Cortex of kidney (tissue), 1 donor: ENCODE results near the gene FAM20A.
"Not testable (repeated sequence)": the region's sequence is repeated elsewhere in the genome, so short reads cannot be mapped to it uniquely, and the experiment has no call there.

Experiments
- DNase-seq: peaks from one replicate; lab custom pipeline; 2025; lab: John Stamatoyannopoulos, UW

The FAM20A gene

GRCh38 chr17:68587847-68588246, 13.3 kb downstream of the FAM20A start:
- DNase-seq: no peak

- no peak for DNase-seq
These were observed 14.1 kb downstream of the FAM20A start for GRCh38 chr17:68587026-68587425.

GRCh38 chr17:68585643-68586042, 15.5 kb downstream of the FAM20A start:
- DNase-seq: no peak

GRCh38 chr17:68584581-68585303, 16.4 kb downstream of the FAM20A start:
- no peak for DNase-seq

- not testable (repeated sequence) for DNase-seq
These were observed 18.3 kb downstream of the FAM20A start for GRCh38 chr17:68582867-68583266.

GRCh38 chr17:68581863-68582645, 19.1 kb downstream of the FAM20A start:
- no peak for DNase-seq

GRCh38 chr17:68580236-68580770, 20.9 kb downstream of the FAM20A start:
- no peak for DNase-seq

- DNase-seq: no peak
These were observed 21.8 kb downstream of the FAM20A start for GRCh38 chr17:68579194-68579927.

- DNase-seq: no peak
These were observed 22.9 kb downstream of the FAM20A start for GRCh38 chr17:68578236-68578635.

- no peak for DNase-seq
These were observed 23.7 kb downstream of the FAM20A start for GRCh38 chr17:68577497-68577821.

GRCh38 chr17:68576811-68577496, 24.2 kb downstream of the FAM20A start:
- DNase-seq: no peak

- no peak for DNase-seq
These were observed 25.0 kb downstream of the FAM20A start for GRCh38 chr17:68576137-68576536.

GRCh38 chr17:68573338-68573737, 27.8 kb downstream of the FAM20A start:
- DNase-seq: no peak

GRCh38 chr17:68572138-68572842, 28.9 kb downstream of the FAM20A start:
- DNase-seq: no peak

- DNase-seq: no peak
These were observed 30.6 kb downstream of the FAM20A start for GRCh38 chr17:68570526-68570925.

GRCh38 chr17:68569346-68569745, 31.8 kb downstream of the FAM20A start:
- no peak for DNase-seq

- no peak for DNase-seq
These were observed 32.6 kb downstream of the FAM20A start for GRCh38 chr17:68568581-68568980.

- no peak for DNase-seq
These were observed 33.6 kb downstream of the FAM20A start for GRCh38 chr17:68567581-68567980.

GRCh38 chr17:68567035-68567434, 34.1 kb downstream of the FAM20A start:
- no peak for DNase-seq

GRCh38 chr17:68566442-68566738, 34.8 kb downstream of the FAM20A start:
- DNase-seq: no peak

GRCh38 chr17:68565661-68566441, 35.3 kb downstream of the FAM20A start:
- no peak for DNase-seq
